Suprapubic skin (tissue), 4 donors: ENCODE data around the gene ERCC8. TPM values are rescaled to one million over a fixed set of nuclear protein-coding genes. Genes with fewer than 3 reads are reported as not detected.

ENCODE experiments used
- DNase-seq, 2 donors: peaks; one replicate each; pipeline ENCODE4 v3.0.0-alpha.2; 2019; ENCODE audit warnings: low spot score in 2 of 2
- H3K27ac ChIP-seq: fragments of 200-600 bp; sonication (generic); one replicate; pipeline ENCODE4 v1.5.1; 2019
- H3K27me3 ChIP-seq: fragments of 200-600 bp; sonication (generic); one replicate; pipeline ENCODE4 v1.5.1; 2019
- H3K36me3 ChIP-seq: fragments of 200-600 bp; sonication (generic); one replicate; pipeline ENCODE4 v1.5.1; 2019
- H3K4me1 ChIP-seq: fragments of 200-600 bp; sonication (generic); one replicate; pipeline ENCODE4 v1.5.1; 2019
- H3K4me3 ChIP-seq: fragments of 200-600 bp; sonication (generic); one replicate; pipeline ENCODE4 v1.5.1; 2019; ENCODE audit warnings: mild to moderate bottlenecking
- H3K9me3 ChIP-seq: fragments of 200-600 bp; sonication (generic); one replicate; pipeline ENCODE4 v1.5.1; 2019
- EP300 ChIP-seq: sonication (generic); formaldehyde crosslinking; IDR thresholded peaks from one replicate; pipeline ENCODE4 v1.6.1; 2017; ENCODE audit warnings: antibody characterized with exemption
- POLR2A ChIP-seq, 2 donors: fragments of 450-650 bp; IDR thresholded peaks; one replicate each; pipeline ENCODE4 v1.6.1; 2017; ENCODE audit warnings: antibody characterized with exemption in 2 of 2, mild to moderate bottlenecking in 2 of 2, moderate library complexity in 2 of 2
- POLR2AphosphoS5 ChIP-seq, 3 donors: sonication (generic); formaldehyde crosslinking; IDR thresholded peaks; one replicate each; pipeline ENCODE4 v1.6.1; 2017; ENCODE audit warnings: antibody characterized with exemption in 3 of 3
- WGBS: methylation state at CpG from one replicate; pipeline ENCODE4 v1.1.5; 2018; 5-methylcytosine and 5-hydroxymethylcytosine counted together
- total RNA-seq, 4 donors: library from RNA; depleted of rRNA; stranded (reverse); fragments of >200 nt; gene quantifications; one replicate each; pipeline ENCODE4 v1.1.0, GENCODE V29; 2016
- TF ChIP-seq, protein P1 (sequence below), 2 donors: fragments of 200-600 bp in 1 of 2; fragments of 450-650 bp in 1 of 2; sonication (generic) in 1 of 2; IDR thresholded peaks; one replicate each; pipeline ENCODE4 v1.5.1; 2016 to 2019; ENCODE audit warnings: antibody characterized with exemption in 2 of 2, mild to moderate bottlenecking in 1 of 2, moderate library complexity in 1 of 2

Gene ERCC8
- total RNA-seq, 4 donors from 2014 or later: 6.7 to 14.9 (median 11.9) TPM

DNA sequence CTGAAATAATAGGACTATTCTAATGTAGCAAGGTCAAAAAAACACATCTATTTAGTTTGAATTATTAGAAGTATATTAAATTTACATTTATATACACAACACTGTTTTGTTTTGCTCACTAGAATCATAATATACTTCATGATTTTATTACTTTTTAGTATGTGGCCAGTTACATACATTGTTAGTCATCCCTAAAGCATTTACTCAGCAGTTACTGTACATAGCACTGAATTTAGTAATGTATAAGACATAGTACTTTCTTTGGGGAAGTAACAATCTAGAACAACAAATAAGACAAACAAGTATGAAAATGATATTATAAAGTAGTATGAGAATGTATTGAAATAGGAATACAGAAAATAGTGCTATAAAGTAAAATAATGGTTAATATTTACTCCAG lies 28.2 kb downstream of the ERCC8 start:
- H3K27ac ChIP-seq: no peak overlapping the region
- no peak overlapping the region for H3K4me3 ChIP-seq
- peaks cover 18% of the 10 kb centered on the region for H3K36me3 ChIP-seq
- DNase-seq: no peak
- TF ChIP-seq, protein P1, sequence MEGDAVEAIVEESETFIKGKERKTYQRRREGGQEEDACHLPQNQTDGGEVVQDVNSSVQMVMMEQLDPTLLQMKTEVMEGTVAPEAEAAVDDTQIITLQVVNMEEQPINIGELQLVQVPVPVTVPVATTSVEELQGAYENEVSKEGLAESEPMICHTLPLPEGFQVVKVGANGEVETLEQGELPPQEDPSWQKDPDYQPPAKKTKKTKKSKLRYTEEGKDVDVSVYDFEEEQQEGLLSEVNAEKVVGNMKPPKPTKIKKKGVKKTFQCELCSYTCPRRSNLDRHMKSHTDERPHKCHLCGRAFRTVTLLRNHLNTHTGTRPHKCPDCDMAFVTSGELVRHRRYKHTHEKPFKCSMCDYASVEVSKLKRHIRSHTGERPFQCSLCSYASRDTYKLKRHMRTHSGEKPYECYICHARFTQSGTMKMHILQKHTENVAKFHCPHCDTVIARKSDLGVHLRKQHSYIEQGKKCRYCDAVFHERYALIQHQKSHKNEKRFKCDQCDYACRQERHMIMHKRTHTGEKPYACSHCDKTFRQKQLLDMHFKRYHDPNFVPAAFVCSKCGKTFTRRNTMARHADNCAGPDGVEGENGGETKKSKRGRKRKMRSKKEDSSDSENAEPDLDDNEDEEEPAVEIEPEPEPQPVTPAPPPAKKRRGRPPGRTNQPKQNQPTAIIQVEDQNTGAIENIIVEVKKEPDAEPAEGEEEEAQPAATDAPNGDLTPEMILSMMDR (IDR thresholded peaks at IDR 0.05): no peak
- no peak for TF ChIP-seq EP300
- no peak for TF ChIP-seq POLR2A (IDR thresholded peaks at IDR 0.05)
- TF ChIP-seq POLR2AphosphoS5 (IDR thresholded peaks at IDR 0.05): no peak
- H3K9me3 ChIP-seq: no peaks in the 10 kb centered on the region
- H3K4me1 ChIP-seq: no peaks in the 10 kb centered on the region
- no peaks in the 10 kb centered on the region for H3K27me3 ChIP-seq

- H3K27ac ChIP-seq: no peak overlapping the region
- no peak for DNase-seq
- TF ChIP-seq, protein P1 (IDR thresholded peaks at IDR 0.05): no peak
- TF ChIP-seq EP300 (no peak), POLR2AphosphoS5 (IDR thresholded peaks at IDR 0.05) (no peak), POLR2A (IDR thresholded peaks at IDR 0.05) (no peak)
- H3K4me3 ChIP-seq: no peak overlapping the region
- WGBS: 78% methylated on average over 4 of the region's 4 CpGs
- no peaks in the 10 kb centered on the region for H3K4me1 ChIP-seq
- no peaks in the 10 kb centered on the region for H3K36me3 ChIP-seq
- H3K9me3 ChIP-seq: no peaks in the 10 kb centered on the region
- H3K27me3 ChIP-seq: no peaks in the 10 kb centered on the region
Measured at GRCh38 chr5:60903356-60903755, 41.5 kb downstream of the ERCC8 start.

DNA sequence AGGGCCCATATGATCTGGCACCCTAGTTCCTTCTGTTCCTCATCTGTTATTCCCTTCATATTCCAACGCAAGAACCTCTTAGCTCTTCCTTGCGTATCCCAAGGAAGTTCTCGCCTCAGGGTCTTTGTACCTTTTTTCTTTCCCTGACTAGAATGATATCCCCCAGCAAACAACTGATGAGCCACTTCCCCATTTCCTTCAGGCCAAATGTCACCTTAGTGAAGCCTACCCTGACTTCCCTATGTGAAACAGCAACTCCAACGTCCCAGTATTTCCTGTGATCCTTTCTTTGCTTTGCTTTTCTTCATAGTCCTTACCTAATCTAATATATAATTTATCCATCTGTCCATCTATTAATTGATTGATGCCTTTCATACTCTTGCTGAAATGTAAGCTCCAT lies 47.9 kb downstream of the ERCC8 start:
- Histone ChIP-seq H3K27me3 (no peaks in the 10 kb centered on the region), H3K27ac (no peak overlapping the region), H3K36me3 (peaks cover 24% of the 10 kb centered on the region), H3K9me3 (no peaks in the 10 kb centered on the region), H3K4me3 (no peak overlapping the region), H3K4me1 (no peaks in the 10 kb centered on the region)
- TF ChIP-seq POLR2A (IDR thresholded peaks at IDR 0.05) (no peak), POLR2AphosphoS5 (IDR thresholded peaks at IDR 0.05) (no peak), EP300 (no peak)
- DNase-seq: no peak
- 90% methylated on average over 4 of the region's 4 CpGs for WGBS

GRCh38 chr5:60893521-60893920 lies 51.3 kb downstream of the ERCC8 start:
- Histone ChIP-seq H3K4me3 (no peak overlapping the region), H3K9me3 (no peaks in the 10 kb centered on the region), H3K4me1 (no peaks in the 10 kb centered on the region), H3K27ac (no peak overlapping the region), H3K27me3 (no peaks in the 10 kb centered on the region), H3K36me3 (peaks cover 24% of the 10 kb centered on the region)
- TF ChIP-seq, protein P1 (IDR thresholded peaks at IDR 0.05): no peak
- no peak for TF ChIP-seq POLR2A (IDR thresholded peaks at IDR 0.05)
- TF ChIP-seq POLR2AphosphoS5 (IDR thresholded peaks at IDR 0.05): no peak
- no peak for TF ChIP-seq EP300
- DNase-seq: no peak
- 98% methylated on average over 13 of the region's 13 CpGs for WGBS

GRCh38 chr5:60891667-60892066 lies 53.2 kb downstream of the ERCC8 start:
- Histone ChIP-seq H3K36me3 (peaks cover 18% of the 10 kb centered on the region), H3K9me3 (no peaks in the 10 kb centered on the region), H3K27ac (no peak overlapping the region), H3K27me3 (no peaks in the 10 kb centered on the region), H3K4me3 (no peak overlapping the region), H3K4me1 (no peaks in the 10 kb centered on the region)
- TF ChIP-seq POLR2AphosphoS5 (IDR thresholded peaks at IDR 0.05) (no peak), EP300 (no peak), POLR2A (IDR thresholded peaks at IDR 0.05) (no peak)
- TF ChIP-seq, protein P1 (IDR thresholded peaks at IDR 0.05): no peak
- no peak for DNase-seq
- 96% methylated on average over 2 of the region's 2 CpGs for WGBS
